HUES6 (cell line): ENCODE results near the gene GRK5.
"Not testable (repeated sequence)": the region's sequence is repeated elsewhere in the genome, so short reads cannot be mapped to it uniquely, and the experiment has no call there.

ENCODE experiments used
- H3K27ac ChIP-seq: 2 replicates; pipeline ENCODE4 v1.7.0; 2013; ENCODE audit warnings: low read depth, mild to moderate bottlenecking, low read length, inconsistent platforms
- H3K27me3 ChIP-seq: 2 replicates; pipeline ENCODE4 v1.6.1; 2013; ENCODE audit warnings: low read length; ENCODE audit not compliant: control insufficient read depth, insufficient read depth
- H3K36me3 ChIP-seq: 2 replicates; pipeline ENCODE4 v1.6.1; 2013; ENCODE audit warnings: low read length; ENCODE audit not compliant: control insufficient read depth, insufficient read depth
- H3K4me1 ChIP-seq: 2 replicates; pipeline ENCODE4 v1.6.1; 2013; ENCODE audit warnings: low read length; ENCODE audit not compliant: control insufficient read depth, insufficient read depth
- H3K4me3 ChIP-seq: 2 replicates; pipeline ENCODE4 v1.5.1; 2013; ENCODE audit warnings: low read depth, low read length
- H3K9ac ChIP-seq: one replicate; pipeline ENCODE4 v1.6.1; 2013; ENCODE audit warnings: mild to moderate bottlenecking, low read length
- H3K9me3 ChIP-seq: 2 replicates; pipeline ENCODE4 v1.6.1; 2013; ENCODE audit warnings: low read depth, low read length; ENCODE audit not compliant: control insufficient read depth, insufficient read depth

The GRK5 gene

GRCh38 chr10:119276194-119276593 lies 68.8 kb downstream of the GRK5 start:
- not testable (repeated sequence) for H3K27ac ChIP-seq, H3K4me1 ChIP-seq, H3K4me3 ChIP-seq, H3K36me3 ChIP-seq, H3K27me3 ChIP-seq, H3K9ac ChIP-seq, H3K9me3 ChIP-seq

GRCh38 chr10:119278126-119278709 lies 70.8 kb downstream of the GRK5 start:
- Histone ChIP-seq H3K27me3 (no peaks in the 10 kb centered on the region), H3K4me1 (peaks cover 7% of the 10 kb centered on the region), H3K36me3 (no peaks in the 10 kb centered on the region), H3K9me3 (no peaks in the 10 kb centered on the region), H3K4me3 (no peak overlapping the region), H3K9ac (no peak overlapping the region), H3K27ac (no peak overlapping the region)

GRCh38 chr10:119279441-119279840 lies 72.1 kb downstream of the GRK5 start:
- Histone ChIP-seq H3K27ac (no peak overlapping the region), H3K27me3 (no peaks in the 10 kb centered on the region), H3K36me3 (no peaks in the 10 kb centered on the region), H3K9ac (no peak overlapping the region), H3K4me3 (no peak overlapping the region), H3K4me1 (peaks cover 7% of the 10 kb centered on the region), H3K9me3 (no peaks in the 10 kb centered on the region)

GRCh38 chr10:119281581-119282071 lies 74.3 kb downstream of the GRK5 start:
- no peak overlapping the region for H3K27ac ChIP-seq
- peaks cover 6% of the 10 kb centered on the region; the same call in 1 of the 2 replicates for H3K4me1 ChIP-seq

GRCh38 chr10:119282446-119282845 lies 75.1 kb downstream of the GRK5 start:
- Histone ChIP-seq H3K4me3 (no peak overlapping the region), H3K36me3 (no peaks in the 10 kb centered on the region), H3K4me1 (peaks cover 6% of the 10 kb centered on the region; the same call in 1 of the 2 replicates), H3K27me3 (no peaks in the 10 kb centered on the region), H3K9me3 (no peaks in the 10 kb centered on the region), H3K9ac (no peak overlapping the region), H3K27ac (no peak overlapping the region)

More at GRCh38 chr10:119281581-119282071, 74.3 kb downstream of the GRK5 start:
- Histone ChIP-seq H3K36me3 (no peaks in the 10 kb centered on the region), H3K27me3 (no peaks in the 10 kb centered on the region), H3K9me3 (no peaks in the 10 kb centered on the region), H3K4me3 (no peak overlapping the region), H3K9ac (no peak overlapping the region)

GRCh38 chr10:119283387-119283786 lies 76.0 kb downstream of the GRK5 start:
- Histone ChIP-seq H3K9ac (no peak overlapping the region), H3K27ac (no peak overlapping the region), H3K36me3 (no peaks in the 10 kb centered on the region), H3K9me3 (no peaks in the 10 kb centered on the region), H3K27me3 (no peaks in the 10 kb centered on the region), H3K4me1 (peaks cover 11% of the 10 kb centered on the region), H3K4me3 (no peak overlapping the region)

GRCh38 chr10:119283818-119284217 lies 76.4 kb downstream of the GRK5 start:
- Histone ChIP-seq H3K4me1 (peaks cover 15% of the 10 kb centered on the region), H3K9me3 (no peaks in the 10 kb centered on the region)

GRCh38 chr10:119284679-119285096 lies 77.3 kb downstream of the GRK5 start:
- H3K27ac ChIP-seq: no peak overlapping the region

More at GRCh38 chr10:119283818-119284217, 76.4 kb downstream of the GRK5 start:
- Histone ChIP-seq H3K27ac (no peak overlapping the region), H3K4me3 (no peak overlapping the region), H3K36me3 (no peaks in the 10 kb centered on the region), H3K27me3 (no peaks in the 10 kb centered on the region), H3K9ac (no peak overlapping the region)

GRCh38 chr10:119285495-119286267 lies 78.3 kb downstream of the GRK5 start:
- Histone ChIP-seq H3K4me1 (peaks cover 21% of the 10 kb centered on the region), H3K9me3 (no peaks in the 10 kb centered on the region), H3K36me3 (no peaks in the 10 kb centered on the region), H3K4me3 (no peak overlapping the region), H3K27ac (no peak overlapping the region), H3K9ac (no peak overlapping the region), H3K27me3 (no peaks in the 10 kb centered on the region)

More at GRCh38 chr10:119284679-119285096, 77.3 kb downstream of the GRK5 start:
- Histone ChIP-seq H3K9ac (no peak overlapping the region), H3K36me3 (no peaks in the 10 kb centered on the region), H3K4me3 (no peak overlapping the region), H3K9me3 (no peaks in the 10 kb centered on the region), H3K4me1 (peaks cover 21% of the 10 kb centered on the region), H3K27me3 (no peaks in the 10 kb centered on the region)

- no peaks in the 10 kb centered on the region for H3K36me3 ChIP-seq
- no peak overlapping the region for H3K9ac ChIP-seq
- H3K9me3 ChIP-seq: no peaks in the 10 kb centered on the region
- no peaks in the 10 kb centered on the region; the same call in 1 of the 2 replicates for H3K27me3 ChIP-seq
- H3K4me1 ChIP-seq: peaks cover 21% of the 10 kb centered on the region
- no peak overlapping the region for H3K27ac ChIP-seq
- H3K4me3 ChIP-seq: no peak overlapping the region
These were observed 79.1 kb downstream of the GRK5 start for GRCh38 chr10:119286516-119286915.

- H3K9ac ChIP-seq: no peak overlapping the region
- H3K4me3 ChIP-seq: no peak overlapping the region
- peaks cover 21% of the 10 kb centered on the region for H3K4me1 ChIP-seq
- H3K36me3 ChIP-seq: no peaks in the 10 kb centered on the region
- H3K9me3 ChIP-seq: no peaks in the 10 kb centered on the region
- no peak overlapping the region for H3K27ac ChIP-seq
- no peaks in the 10 kb centered on the region; the same call in 1 of the 2 replicates for H3K27me3 ChIP-seq
These were observed 79.7 kb downstream of the GRK5 start for GRCh38 chr10:119286983-119287633.
